ENCODE data around the gene CRABP2.

CRABP2 gene

DNA sequence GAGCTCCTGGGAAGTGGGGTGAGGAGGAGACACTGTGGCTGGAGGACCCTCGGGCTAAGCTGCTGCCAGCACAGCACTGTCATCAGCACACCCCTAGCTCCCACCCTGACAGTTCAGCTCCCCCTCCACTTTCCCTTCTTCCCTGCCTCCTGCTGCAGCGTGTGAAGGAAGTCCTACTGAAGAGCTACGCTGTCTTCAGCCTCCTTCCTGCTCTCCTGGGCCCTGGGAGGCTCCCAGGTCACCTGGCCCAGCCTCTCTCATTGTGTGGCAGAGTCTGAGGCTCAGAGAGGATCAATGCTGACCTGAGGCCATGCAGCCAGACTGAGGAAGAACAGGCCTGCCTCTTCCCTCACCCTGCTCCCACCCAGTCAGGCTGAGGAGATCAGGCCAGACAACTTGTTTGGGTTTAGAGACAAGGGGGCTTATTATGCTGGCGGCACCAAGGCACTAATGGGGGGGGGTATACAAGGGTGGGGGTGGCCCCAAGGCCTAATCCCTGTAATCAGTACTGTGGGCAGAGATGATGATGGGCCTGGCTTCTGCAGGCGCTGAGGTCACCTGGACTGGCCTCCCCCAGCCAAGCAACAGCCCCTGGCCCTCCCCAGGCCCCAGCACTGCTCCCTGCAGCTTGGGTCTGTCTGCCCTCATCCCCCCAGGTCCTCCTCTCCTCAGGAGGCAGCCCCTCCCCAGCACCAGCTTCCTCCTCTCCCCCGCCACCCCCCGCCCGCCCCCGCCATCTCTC is 37.2 kb downstream of the CRABP2 start:
- DNase-seq (ENCODE audit: low read depth), result no peak

DNA sequence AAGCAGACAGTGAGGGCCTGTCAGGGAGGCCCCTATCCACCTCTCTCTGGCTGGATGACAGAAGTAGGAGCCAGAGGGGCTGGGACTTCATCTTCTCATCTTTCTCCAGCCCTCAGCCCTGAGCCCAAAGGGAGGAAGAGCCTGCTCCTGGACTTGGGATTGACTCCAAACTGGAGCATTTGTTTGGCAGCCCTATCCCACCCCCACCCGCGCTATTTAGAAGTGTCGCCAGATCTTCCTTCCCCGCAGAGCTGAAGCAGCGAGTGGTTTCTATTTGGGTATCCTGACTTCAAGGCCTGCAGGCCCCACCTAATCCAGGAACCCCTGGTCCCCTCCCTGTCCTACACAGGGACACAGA is 37.8 kb downstream of the CRABP2 start:
- DNase-seq (ENCODE audit: low read depth), result no peak

DNA sequence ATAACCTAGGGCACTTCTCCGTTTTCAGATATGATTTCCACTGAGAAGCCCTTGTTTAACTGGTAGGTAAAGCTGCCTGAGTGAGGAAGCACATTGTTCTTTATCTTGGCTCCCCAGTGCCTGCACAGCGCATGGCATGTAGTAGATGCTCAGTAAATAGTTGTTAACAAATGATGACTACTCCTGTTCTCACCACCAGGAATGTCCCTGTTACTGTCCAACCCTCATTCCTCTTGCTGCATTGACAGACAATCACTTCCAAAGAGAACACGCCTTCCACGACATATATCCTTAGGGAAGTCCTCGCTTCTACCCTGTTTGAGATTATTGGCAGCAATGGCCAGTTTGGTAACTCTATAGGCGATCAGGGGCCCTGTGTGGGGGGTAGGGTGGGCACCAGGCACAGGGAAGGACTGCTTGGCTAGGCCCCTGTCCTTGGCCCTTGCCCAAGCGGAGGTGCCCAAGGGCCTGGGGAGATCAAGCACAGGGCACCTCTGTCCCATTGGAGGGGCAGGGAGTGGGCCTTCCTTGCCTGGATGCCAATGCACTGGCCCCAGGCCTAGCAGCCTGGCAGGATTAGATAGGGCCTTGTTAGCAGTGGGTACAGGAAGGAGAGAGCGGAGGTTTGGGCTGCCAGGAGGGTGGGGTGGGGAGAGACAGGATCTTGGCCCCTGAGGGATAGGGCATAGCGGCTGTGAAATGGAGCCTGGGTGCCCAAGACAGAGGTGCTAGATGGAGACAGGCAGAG is 38.3 kb downstream of the CRABP2 start:
- DNase-seq (ENCODE audit: low read depth), result no peak

DNA sequence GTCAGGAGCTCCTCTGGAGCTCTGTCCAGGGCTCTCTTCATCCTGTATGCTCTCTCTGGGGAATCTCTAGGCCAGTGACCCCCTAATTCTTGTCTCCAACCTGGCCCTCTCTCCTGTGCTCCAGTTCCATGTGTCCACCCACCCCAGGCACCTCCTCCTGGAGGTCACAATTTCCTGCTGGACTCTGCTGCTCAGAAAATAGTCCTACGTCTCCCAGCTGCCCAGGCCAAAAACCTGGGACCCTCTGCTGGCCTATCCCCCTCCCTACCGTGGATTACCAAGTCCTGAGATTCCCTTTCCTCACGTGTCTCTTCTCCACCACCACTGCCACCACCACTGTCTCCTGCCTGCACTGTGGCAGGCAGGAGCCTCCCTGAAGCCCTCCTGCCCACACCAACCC is 39.8 kb downstream of the CRABP2 start:
- no peak for DNase-seq (ENCODE audit: low read depth)

DNA sequence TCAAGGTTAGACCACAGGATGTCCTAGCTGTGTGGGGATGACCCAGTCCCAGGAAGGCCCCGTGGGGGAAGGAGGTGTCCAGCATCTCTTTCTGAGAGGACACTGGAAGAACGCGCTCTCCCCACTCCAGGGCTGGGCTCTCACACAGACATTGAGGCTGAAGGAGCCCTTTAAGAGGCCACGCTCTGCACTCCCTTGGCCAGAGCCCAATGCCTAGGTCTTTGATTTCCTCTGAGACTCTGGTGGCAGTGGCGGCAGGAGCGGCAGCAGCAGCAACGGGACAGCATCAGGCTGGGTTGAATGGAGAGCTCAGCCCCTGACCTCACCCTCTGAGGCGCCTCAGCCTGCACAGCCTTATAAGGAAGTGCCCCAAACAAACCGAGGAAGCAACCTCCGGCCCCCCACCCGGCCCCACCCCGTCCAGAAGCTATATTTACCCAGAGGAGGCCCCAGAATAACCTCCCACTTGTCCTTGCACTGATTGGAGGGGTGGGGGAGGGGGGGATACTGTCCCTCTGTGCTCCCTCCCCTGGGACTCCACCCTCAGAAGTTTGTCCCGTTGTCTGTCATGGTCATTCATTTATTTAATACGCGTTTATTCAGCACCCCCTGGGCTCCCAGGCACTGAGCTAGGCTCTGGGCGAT is 40.5 kb downstream of the CRABP2 start:
- DNase-seq (ENCODE audit: low read depth), result no peak

DNA sequence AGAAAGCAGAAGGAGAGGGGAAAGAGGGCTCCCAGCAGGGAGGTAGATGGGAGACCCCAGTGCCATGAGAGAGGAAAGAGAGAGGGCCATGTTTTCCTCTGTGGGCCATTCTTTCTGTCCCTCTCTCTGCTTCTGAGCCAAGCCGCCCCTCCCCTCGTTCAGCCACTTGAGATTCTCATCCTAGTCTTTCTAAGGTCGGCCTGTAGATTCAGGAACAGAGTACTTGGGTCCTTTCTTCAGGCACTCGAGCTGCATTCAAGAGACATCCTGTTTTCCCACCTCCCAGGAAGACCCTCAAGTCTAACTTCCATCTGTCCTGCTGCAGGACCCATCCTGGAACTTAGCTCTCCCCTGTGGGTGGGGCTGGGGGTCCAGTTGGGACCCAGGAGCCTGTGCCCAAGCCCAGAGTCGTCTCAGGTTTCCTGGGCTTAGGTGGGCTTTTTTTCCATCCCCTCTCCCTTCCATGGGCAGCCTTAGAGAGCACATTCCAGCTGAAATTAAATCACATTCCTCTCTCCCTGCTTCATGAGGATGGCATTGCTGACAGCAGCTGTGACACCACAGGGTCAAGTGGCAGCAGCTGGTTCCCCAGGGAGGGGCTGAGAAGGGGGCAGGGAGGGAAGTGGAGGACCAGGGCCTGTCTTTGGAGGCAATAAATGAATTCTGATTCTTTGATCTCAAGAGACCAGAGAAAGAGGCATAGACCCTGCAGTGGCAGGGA is 41.2 kb downstream of the CRABP2 start:
- no peak for DNase-seq (ENCODE audit: low read depth)

DNA sequence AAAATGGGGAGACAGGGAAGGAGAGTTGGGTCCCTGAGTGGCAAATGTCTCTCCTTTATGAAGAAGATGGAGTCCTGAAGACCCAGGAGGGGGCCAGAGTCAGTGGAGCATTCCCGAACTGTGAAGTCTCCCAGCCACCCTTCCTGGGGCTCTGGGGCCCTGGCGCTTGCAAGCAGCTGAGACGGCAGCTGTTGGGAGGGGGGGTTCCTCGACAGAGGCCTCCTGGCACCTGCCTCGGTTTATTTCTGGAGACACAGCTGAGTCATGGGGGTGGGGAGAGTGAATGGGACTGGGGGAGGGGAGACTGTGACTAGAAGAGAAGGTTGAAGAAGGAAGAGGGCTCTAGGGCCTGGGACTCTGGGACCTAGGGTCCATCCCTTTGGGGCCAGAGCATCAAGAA is 42.2 kb downstream of the CRABP2 start:
- peak; percentile 28 for DNase-seq (ENCODE audit: low read depth)

DNA sequence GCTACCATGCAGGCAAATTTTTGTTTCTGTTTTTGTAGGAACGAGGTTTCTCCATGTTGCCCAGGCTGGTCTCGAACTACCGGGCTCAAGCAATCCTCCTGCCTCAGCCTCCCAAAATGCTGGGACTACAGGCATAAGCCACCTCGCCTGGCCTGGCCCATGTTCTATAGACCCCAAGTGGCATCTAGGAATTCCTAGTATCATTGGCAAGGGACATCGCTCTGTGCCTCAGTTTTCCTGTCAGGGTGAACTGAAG is 42.7 kb downstream of the CRABP2 start:
- no peak for DNase-seq (ENCODE audit: low read depth)

DNA sequence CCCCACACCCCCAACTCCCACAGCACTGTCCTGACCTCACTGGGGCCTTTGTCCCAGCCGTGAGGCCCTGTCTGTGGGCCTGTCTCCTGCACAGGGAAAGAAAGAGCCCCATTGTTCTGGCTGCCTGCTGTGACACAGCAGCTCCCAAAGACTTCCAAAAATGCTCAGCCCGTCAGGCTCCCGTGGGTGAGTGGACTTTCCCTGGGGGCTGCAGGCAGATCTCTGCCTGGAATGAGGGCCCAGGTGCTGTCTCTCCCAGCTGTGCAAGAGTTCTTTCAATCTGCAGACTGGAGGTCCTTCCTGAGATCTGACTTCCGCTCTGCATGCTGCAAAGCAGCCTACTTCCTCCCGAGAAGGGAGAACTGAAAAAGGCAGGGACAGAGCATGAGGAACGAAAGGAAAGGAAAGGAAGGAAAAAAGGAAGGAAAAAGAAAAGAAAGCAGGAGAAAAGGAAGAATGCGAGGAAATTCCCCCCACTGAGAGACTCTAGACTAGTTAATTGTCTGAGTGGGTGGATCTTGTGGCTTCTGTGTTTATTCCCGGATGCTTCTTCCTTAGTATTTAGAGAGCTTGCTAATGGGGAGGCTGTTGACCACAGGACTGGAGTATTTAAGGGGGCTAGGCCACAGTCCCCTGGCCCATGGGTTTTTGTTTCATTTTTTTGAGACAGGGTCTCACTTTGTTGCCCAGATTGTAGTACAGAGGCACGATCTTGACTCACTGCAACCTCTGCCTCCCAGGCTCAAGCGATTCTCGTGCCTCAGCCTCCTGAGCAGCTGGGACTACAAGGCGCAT is 43.2 kb downstream of the CRABP2 start:
- peak; percentile 24 for DNase-seq (ENCODE audit: low read depth)

DNA sequence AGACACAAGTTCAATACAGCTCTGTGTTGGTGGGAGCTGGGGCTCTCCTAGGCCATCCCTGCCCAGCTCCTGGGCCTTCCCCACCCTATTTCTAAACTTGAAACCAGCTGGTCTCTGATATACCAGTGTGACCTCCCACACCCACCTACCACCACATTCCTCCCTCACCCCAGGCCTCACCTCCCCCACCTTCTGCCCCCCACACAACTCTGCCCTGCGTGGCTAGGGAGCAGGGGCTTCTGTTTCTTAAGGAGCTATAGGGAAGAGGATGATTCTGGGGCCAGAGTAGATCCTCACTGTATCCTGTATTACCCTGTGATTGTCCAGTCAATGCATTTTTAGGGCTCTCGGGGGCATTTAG is 44.7 kb downstream of the CRABP2 start:
- no peak for DNase-seq (ENCODE audit: low read depth)

DNA sequence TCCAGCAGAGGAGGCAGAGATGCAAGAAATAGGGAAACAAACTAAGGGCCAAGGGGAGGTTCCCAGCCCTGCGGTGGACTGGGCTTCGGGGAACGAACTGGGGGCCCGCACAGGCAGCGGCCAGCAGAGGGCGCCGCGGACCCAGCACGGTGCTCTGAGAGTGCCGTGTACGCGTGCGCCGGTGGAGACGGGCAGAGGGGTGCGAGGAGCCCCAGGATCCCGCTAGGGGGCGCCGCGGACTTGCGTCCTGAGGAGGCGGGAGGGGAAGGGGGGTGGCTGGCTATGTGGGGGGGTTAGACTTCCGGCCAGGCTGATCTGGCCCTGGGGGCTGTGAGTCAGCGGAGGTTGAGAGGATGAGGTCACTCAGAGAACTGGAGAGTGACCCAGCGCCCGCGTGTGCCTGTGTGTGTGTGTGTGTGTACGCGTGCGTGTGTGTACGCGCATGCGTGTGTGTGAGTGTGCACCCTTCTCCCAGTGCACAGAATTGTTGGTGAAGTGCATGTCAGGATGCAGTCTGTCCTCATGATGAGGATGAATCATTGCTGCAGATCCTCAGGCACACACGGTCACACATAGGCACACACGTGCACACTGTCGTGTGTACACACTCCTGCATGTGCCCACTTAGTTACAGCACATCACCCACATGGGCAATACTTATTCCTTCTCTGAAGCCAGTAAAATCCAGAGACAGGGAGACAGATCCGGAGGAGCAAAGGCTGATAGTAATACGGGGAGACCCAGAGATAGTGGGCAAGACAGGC is 45.2 kb downstream of the CRABP2 start:
- peak; percentile 97 for DNase-seq (ENCODE audit: low read depth)

DNA sequence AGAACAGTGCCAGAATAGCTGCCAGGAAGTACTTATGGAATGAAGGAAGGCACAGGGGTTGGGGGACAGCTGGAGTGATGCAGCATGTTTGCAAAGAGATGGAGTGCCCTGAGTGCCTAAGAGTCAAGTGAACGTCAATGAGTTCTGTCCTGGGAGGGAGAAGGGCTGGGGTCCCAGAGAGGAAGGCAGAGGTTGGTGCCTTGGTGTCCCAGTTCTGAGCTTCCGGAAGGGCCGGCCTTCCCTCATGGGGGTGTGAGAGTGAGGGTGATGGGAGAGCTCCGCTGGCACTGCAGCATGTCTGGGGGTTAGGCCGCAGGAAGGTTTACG is 45.8 kb downstream of the CRABP2 start:
- no peak for DNase-seq (ENCODE audit: low read depth)

DNA sequence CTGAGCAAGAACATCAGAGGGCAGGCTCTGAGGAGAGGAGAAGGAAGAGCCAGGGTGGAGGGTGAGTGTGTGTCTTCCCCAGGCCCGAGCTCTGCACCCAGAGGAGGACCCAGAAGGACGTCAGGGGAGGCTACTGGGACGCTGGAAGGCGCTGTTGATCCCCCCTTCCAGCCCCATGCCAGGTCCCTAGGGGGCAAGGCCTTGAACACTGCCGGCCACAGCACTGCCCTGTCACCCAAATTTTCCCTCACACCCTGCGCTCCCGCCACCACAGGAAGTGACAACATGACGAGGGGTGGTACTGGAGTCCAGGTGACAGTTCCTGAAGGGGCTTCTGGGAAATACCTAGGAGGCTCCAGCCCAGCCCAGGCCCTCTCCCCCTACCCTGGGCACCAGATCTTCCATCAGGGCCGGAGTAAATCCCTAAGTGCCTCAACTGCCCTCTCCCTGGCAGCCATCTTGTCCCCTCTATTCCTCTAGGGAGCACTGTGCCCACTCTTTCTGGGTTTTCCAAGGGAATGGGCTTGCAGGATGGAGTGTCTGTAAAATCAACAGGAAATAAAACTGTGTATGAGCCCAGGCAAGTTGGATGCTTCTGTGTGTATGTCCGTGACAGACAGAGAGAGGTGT is 46.3 kb downstream of the CRABP2 start:
- no peak for DNase-seq (ENCODE audit: low read depth)

DNA sequence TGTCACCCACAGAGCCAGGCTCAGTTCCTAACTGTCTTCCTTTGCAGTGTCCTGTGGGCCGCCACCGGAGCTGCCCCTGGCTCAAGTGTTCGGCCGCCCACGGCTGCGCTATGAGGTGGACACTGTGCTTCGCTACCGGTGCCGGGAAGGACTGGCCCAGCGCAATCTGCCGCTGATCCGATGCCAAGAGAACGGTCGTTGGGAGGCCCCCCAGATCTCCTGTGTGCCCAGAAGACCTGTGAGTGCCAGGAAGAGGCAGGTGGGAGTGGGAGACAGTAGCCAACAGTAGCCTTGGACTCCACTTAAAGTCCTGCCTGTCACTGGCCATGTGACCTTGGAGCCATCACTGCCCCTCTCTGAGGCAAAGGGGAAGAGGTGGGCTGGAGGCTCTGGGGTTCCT is 46.9 kb downstream of the CRABP2 start:
- DNase-seq (ENCODE audit: low read depth), result no peak

DNA sequence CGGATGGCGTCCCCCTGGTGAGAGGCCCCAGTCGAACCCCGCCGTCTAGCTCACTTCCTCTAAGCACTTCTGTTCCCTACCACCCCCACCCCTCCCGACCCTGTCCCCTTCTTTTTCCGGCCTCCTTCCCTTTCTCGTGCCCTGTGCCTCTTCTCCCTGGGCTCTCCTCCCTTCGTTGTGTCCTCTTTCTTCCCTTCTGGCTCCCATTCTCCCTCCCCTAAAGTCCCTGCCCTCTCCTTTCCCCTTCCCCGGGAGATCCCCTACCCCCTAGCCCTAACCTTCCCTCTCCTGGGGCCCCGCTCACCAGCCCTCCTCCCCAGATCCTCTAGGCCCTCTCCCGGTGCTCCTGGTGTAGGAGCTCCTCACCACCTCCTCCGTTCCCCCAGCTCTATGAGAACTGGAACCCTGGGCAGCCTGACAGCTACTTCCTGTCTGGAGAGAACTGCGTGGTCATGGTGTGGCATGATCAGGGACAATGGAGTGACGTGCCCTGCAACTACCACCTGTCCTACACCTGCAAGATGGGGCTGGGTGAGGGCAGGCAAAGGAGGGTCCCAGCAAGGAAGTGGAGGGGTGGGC is 47.6 kb downstream of the CRABP2 start:
- no peak for DNase-seq (ENCODE audit: low read depth)

DNA sequence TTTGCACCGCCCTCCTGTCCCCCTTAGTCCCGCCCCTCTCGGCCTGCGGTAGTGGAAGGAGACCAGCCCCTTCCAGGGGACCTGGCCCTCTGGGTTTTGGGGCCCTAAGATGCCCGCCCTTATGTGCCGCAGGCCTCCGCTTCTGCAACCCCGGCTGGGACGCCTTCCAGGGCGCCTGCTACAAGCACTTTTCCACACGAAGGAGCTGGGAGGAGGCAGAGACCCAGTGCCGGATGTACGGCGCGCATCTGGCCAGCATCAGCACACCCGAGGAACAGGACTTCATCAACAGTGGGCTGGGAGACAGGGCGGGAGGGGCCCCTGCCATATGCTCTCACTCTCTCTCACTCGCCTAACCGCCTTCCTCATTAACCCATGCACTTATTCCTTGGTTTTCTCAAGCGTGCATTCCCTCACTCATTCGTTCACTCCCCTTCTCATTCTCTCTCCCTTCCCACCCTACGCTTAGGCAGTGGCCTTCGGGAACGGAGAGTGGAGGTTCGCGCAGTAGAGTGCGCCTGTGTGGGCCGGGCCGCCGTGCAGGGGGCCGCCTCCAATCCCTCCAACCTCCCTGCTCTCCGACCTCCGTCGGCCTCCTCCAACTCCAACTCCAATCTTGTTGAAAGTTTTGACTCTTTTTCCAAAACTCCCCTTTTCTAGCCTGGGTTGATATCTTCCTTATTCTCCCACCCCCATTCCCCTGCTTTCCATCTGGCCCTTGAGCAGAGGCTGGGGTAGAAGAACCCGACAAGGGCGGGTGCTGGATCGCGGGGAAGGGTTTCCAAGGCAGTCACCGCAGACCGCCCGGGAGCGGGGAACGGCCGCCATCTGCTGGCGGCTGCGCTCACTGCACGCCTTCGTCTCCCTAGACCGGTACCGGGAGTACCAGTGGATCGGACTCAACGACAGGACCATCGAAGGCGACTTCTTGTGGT is 48.3 kb downstream of the CRABP2 start:
- DNase-seq (ENCODE audit: low read depth), result peak; percentile 33

DNA sequence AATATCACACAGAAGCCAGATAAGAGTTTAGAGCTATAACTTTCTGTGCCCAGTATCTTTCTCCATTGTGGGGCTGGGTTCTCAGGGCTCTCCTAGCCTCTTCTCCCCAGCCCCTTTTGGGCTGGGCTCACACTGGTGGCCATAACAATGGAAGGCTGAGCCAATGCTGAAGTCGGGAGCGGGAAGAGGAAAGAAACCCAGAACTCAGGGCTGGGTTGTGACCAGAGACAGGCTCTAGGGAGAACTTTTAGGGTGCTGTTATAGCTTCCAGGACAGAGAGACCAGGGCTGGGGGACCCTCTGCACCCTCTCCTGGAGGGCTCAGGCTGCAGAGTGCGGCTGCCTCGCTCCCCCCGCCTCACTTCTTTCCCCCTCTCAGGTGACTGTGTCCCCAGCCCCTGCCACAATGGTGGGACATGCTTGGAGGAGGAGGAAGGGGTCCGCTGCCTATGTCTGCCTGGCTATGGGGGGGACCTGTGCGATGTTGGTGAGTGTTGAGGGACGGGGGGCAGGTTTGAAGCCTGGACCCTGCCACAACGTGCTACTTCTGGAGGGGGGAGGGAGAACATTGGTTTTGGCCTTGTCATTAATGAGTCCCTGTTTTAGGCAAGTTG is 49.4 kb downstream of the CRABP2 start:
- DNase-seq (ENCODE audit: low read depth), result no peak

DNA sequence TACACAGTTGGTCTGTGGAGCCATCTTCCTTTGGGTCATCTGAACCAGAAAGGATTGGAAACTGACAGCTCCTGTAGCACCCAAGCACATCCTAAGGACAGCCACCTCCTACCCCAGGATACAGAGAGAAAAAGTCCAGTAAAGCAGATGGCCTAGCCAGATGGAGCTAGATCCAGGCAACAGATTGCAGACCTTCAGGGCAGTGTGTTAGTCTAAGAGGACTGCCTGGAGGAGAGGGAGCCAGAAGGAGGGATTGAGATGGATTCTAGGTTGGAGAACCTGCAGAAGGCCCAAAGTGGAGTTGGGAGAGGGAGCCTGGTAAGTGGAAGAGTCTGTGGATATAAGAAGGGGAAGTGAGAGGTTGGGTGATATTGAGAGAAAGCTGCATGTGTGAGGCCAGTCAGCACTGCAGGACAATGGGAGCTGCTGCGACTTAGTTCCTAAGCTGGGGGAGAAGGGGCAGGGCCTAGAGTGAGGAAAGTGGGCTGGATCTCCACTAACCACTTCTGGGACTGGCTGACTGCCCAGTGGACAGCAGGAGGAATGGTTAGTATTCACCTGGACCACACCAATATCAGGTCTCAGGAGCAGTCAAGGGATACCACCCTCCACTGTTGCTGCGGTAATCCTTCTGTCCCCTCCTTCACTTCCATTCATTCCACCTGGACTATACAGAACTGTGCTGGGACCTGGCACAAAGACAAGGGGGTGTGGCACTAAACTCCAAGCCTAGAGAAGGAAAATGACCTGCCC is 50.1 kb downstream of the CRABP2 start:
- no peak for DNase-seq (ENCODE audit: low read depth)
